NCI-H2171 treated with DMSO at 0.1 percent for 48 hours (cell line): Measurements from ENCODE around the gene NOTCH3.

Source experiments
- DNase-seq: peaks from one replicate; lab custom pipeline; 2025; lab: John Stamatoyannopoulos, UW

The NOTCH3 gene

GRCh38 chr19:15195371-15196334 lies 5.1 kb downstream of the NOTCH3 start:
- DNase-seq, result peak; percentile 72

- no peak for DNase-seq
These were observed 5.9 kb downstream of the NOTCH3 start for GRCh38 chr19:15194938-15195337.

- DNase-seq, result no peak
These were observed 8.8 kb downstream of the NOTCH3 start for GRCh38 chr19:15191982-15192381.

- DNase-seq, result no peak
These were observed 9.3 kb downstream of the NOTCH3 start for GRCh38 chr19:15191514-15191913.

- DNase-seq, result no peak
These were observed 11.9 kb downstream of the NOTCH3 start for GRCh38 chr19:15188851-15189250.

- DNase-seq, result no peak
These were observed 13.5 kb downstream of the NOTCH3 start for GRCh38 chr19:15187026-15188007.

- no peak for DNase-seq
These were observed 15.6 kb downstream of the NOTCH3 start for GRCh38 chr19:15185188-15185587.

- no peak for DNase-seq
These were observed 16.0 kb downstream of the NOTCH3 start for GRCh38 chr19:15184776-15185175.

GRCh38 chr19:15181394-15181793 lies 19.4 kb downstream of the NOTCH3 start:
- no peak for DNase-seq

GRCh38 chr19:15180451-15181390 lies 20.1 kb downstream of the NOTCH3 start:
- peak; percentile 54 for DNase-seq

- no peak for DNase-seq
These were observed 22.0 kb downstream of the NOTCH3 start for GRCh38 chr19:15178629-15179308.

- peak; percentile 78 for DNase-seq
These were observed 23.3 kb downstream of the NOTCH3 start for GRCh38 chr19:15177269-15178116.

- DNase-seq, result no peak
These were observed 25.2 kb downstream of the NOTCH3 start for GRCh38 chr19:15175609-15176008.

GRCh38 chr19:15173746-15174404 lies 26.9 kb downstream of the NOTCH3 start:
- peak; percentile 27 for DNase-seq

GRCh38 chr19:15170345-15170744 lies 30.4 kb downstream of the NOTCH3 start:
- no peak for DNase-seq

- no peak for DNase-seq
These were observed 31.1 kb downstream of the NOTCH3 start for GRCh38 chr19:15169541-15170285.

- DNase-seq, result no peak
These were observed 34.1 kb downstream of the NOTCH3 start for GRCh38 chr19:15166700-15167099.
